ENCODE data around the gene SHC4. TPM values are rescaled to one million over a fixed set of nuclear protein-coding genes. Genes with fewer than 3 reads are reported as not detected.

The SHC4 gene
- total and polyA plus RNA-seq, 9 of the 15 experiments (the other 6 are each of a cell fraction or from before 2014, with no cell fraction given): 0.43 to 1.2 (median 0.67) TPM

DNA sequence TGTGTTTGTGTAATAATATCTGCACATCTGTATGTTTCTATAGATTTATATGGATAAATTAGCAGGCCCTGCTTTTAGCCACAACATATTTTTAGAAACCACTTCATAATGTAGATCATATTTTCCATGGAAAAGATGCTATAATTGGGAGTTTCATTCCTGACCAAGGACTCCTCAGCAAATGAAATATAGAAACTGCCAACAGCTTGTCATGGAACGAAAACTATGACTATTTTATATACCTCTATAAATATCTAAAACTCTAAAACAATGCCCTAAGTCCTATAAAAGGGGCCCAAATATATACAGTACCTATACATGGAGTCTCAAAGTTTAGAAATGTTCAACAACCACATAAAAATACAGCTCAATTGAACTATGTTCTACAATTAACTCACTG lies 57.9 kb downstream of the SHC4 start:
- FAIRE-seq: no peak
- Histone ChIP-seq H3K9me3 (replicated peaks; ENCODE audit: control insufficient read depth, insufficient read depth, low read depth, low read length) (no peaks in the 10 kb centered on the region), H3K4me3 (no peak overlapping the region), H3K79me2 (ENCODE audit: control insufficient read depth, insufficient read depth, low read length) (no peaks in the 10 kb centered on the region), H2AFZ (ENCODE audit: low read depth, low read length) (no peak overlapping the region), H4K20me1 (replicated peaks; ENCODE audit: control insufficient read depth, insufficient read depth, low read length) (no peaks in the 10 kb centered on the region), H3K9ac (ENCODE audit: insufficient read depth in 1 of 2, low read depth in 2 of 2, low read length in 2 of 2) (no peak overlapping the region), H3K36me3 (ENCODE audit: control insufficient read depth, insufficient read depth, low read length) (no peaks in the 10 kb centered on the region), H3K27me3 (ENCODE audit: control insufficient read depth in 2 of 2, insufficient read depth in 2 of 2, low read length in 2 of 2) (no peaks in the 10 kb centered on the region), H3K27ac (ENCODE audit: extremely low read depth, low read depth, low read length) (no peak overlapping the region), H3K4me2 (ENCODE audit: insufficient read depth, low read length) (no peak overlapping the region), H3K4me1 (replicated peaks in 1 of 2; ENCODE audit: control insufficient read depth in 2 of 2, insufficient read depth in 2 of 2, low read length in 2 of 2) (no peaks in the 10 kb centered on the region), H3K9me1 (ENCODE audit: control insufficient read depth, insufficient read depth, low read length) (no peaks in the 10 kb centered on the region)
- POLR2A ChIA-PET: interaction anchor here (1.1 kb wide), 1 partner anchor 10 kb away, joined by 3 read pairs; no protein-coding TSS in a partner anchor
- no peak for DNase-seq (ENCODE audit: extremely low read depth in 1 of 4, low spot score in 3 of 4)
- no peak for ATAC-seq
- intact Hi-C loops (cut with micrococcal nuclease): no loop called here
- in situ Hi-C loops (cut with MboI): no loop called here
- WGBS (ENCODE audit: insufficient coverage, low coverage, missing lambda C conversion rate): 38% methylated on average over 1 of the region's 1 CpG
- CTCF ChIA-PET (ENCODE audit: low intra/inter-chr PET ratio): no interaction called here
- no TSS peak for BruUV-seq (replicated peaks)
- TF ChIP-seq THRA (IDR thresholded peaks at IDR 0.05) (no peak), TBL1XR1 (IDR thresholded peaks at IDR 0.05; ENCODE audit: low read length in 2 of 2) (no peak), PHTF2 (CRISPR knock-in tag; IDR thresholded peaks at IDR 0.05) (no peak), RFX5 (IDR thresholded peaks at IDR 0.05; ENCODE audit: low read depth, low read length) (no peak), CBFB (CRISPR knock-in tag; IDR thresholded peaks at IDR 0.05) (no peak), PHF8 (IDR thresholded peaks at IDR 0.05; ENCODE audit: borderline replicate concordance, low read length) (no peak), KLF16 (IDR thresholded peaks at IDR 0.05) (no peak), ZKSCAN1 (IDR thresholded peaks at IDR 0.05; ENCODE audit: low read depth, low read length) (no peak), MEF2D (tag; conservative IDR thresholded peaks at IDR 0.05; ENCODE audit: low read depth) (no peak), MCM7 (IDR thresholded peaks at IDR 0.05) (no peak)
- TF ChIP-seq, protein P1, sequence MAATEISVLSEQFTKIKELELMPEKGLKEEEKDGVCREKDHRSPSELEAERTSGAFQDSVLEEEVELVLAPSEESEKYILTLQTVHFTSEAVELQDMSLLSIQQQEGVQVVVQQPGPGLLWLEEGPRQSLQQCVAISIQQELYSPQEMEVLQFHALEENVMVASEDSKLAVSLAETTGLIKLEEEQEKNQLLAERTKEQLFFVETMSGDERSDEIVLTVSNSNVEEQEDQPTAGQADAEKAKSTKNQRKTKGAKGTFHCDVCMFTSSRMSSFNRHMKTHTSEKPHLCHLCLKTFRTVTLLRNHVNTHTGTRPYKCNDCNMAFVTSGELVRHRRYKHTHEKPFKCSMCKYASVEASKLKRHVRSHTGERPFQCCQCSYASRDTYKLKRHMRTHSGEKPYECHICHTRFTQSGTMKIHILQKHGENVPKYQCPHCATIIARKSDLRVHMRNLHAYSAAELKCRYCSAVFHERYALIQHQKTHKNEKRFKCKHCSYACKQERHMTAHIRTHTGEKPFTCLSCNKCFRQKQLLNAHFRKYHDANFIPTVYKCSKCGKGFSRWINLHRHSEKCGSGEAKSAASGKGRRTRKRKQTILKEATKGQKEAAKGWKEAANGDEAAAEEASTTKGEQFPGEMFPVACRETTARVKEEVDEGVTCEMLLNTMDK (IDR thresholded peaks at IDR 0.05; ENCODE audit: borderline replicate concordance, insufficient read depth, low read depth, low read length, poor library complexity, severe bottlenecking): no peak
- TF ChIP-seq, protein P2, sequence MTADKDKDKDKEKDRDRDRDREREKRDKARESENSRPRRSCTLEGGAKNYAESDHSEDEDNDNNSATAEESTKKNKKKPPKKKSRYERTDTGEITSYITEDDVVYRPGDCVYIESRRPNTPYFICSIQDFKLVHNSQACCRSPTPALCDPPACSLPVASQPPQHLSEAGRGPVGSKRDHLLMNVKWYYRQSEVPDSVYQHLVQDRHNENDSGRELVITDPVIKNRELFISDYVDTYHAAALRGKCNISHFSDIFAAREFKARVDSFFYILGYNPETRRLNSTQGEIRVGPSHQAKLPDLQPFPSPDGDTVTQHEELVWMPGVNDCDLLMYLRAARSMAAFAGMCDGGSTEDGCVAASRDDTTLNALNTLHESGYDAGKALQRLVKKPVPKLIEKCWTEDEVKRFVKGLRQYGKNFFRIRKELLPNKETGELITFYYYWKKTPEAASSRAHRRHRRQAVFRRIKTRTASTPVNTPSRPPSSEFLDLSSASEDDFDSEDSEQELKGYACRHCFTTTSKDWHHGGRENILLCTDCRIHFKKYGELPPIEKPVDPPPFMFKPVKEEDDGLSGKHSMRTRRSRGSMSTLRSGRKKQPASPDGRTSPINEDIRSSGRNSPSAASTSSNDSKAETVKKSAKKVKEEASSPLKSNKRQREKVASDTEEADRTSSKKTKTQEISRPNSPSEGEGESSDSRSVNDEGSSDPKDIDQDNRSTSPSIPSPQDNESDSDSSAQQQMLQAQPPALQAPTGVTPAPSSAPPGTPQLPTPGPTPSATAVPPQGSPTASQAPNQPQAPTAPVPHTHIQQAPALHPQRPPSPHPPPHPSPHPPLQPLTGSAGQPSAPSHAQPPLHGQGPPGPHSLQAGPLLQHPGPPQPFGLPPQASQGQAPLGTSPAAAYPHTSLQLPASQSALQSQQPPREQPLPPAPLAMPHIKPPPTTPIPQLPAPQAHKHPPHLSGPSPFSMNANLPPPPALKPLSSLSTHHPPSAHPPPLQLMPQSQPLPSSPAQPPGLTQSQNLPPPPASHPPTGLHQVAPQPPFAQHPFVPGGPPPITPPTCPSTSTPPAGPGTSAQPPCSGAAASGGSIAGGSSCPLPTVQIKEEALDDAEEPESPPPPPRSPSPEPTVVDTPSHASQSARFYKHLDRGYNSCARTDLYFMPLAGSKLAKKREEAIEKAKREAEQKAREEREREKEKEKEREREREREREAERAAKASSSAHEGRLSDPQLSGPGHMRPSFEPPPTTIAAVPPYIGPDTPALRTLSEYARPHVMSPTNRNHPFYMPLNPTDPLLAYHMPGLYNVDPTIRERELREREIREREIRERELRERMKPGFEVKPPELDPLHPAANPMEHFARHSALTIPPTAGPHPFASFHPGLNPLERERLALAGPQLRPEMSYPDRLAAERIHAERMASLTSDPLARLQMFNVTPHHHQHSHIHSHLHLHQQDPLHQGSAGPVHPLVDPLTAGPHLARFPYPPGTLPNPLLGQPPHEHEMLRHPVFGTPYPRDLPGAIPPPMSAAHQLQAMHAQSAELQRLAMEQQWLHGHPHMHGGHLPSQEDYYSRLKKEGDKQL (CRISPR knock-in tag; IDR thresholded peaks at IDR 0.05; ENCODE audit: borderline replicate concordance): no peak
- TF ChIP-seq, protein P3, sequence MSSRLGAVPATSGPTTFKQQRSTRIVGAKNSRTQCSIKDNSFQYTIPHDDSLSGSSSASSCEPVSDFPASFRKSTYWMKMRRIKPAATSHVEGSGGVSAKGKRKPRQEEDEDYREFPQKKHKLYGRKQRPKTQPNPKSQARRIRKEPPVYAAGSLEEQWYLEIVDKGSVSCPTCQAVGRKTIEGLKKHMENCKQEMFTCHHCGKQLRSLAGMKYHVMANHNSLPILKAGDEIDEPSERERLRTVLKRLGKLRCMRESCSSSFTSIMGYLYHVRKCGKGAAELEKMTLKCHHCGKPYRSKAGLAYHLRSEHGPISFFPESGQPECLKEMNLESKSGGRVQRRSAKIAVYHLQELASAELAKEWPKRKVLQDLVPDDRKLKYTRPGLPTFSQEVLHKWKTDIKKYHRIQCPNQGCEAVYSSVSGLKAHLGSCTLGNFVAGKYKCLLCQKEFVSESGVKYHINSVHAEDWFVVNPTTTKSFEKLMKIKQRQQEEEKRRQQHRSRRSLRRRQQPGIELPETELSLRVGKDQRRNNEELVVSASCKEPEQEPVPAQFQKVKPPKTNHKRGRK (tag; IDR thresholded peaks at IDR 0.05): no peak

All from K562 (cell line).